Body of pancreas (tissue), 4 donors: ENCODE data around the gene SPX. TPM values are rescaled to one million over a fixed set of nuclear protein-coding genes. Genes with fewer than 3 reads are reported as not detected.

ENCODE experiments used
- ATAC-seq: fragments of 150-250 bp; one replicate; pipeline ENCODE4 v1.9.1; 2016
- DNase-seq, 4 donors: peaks; one replicate each; pipeline ENCODE4 v3.0.0-alpha.2; 2019
- H3K27ac ChIP-seq, 4 donors: fragments of 200-600 bp; sonication (generic); 1 replicate in 3 of 4; 2 replicates in 1 of 4; pipeline versions ENCODE4 v1.5.1 to v1.6.1; 2016 to 2019; ENCODE audit warnings: mild to moderate bottlenecking in 1 of 4, mixed read lengths in 1 of 4, moderate library complexity in 1 of 4
- H3K27me3 ChIP-seq, 2 donors: fragments of 200-600 bp; sonication (generic); one replicate each; pipeline ENCODE4 v1.6.0; 2016; ENCODE audit warnings: mild to moderate bottlenecking in 1 of 2
- H3K36me3 ChIP-seq, 2 donors: fragments of 200-600 bp; sonication (generic); replicated peaks in 1 of 2; 2 replicates each; pipeline ENCODE4 v1.5.1; 2016; ENCODE audit warnings: low read depth in 2 of 2; ENCODE audit not compliant: insufficient read depth in 1 of 2
- H3K4me1 ChIP-seq: fragments of 200-600 bp; sonication (generic); one replicate; pipeline ENCODE4 v1.6.0; 2016
- H3K4me3 ChIP-seq, 2 donors: fragments of 200-600 bp; sonication (generic); 1 replicate in 1 of 2; 2 replicates in 1 of 2; pipeline ENCODE4 v1.5.1; 2016 to 2019
- H3K9me3 ChIP-seq, 3 donors: fragments of 200-600 bp; sonication (generic); 1 replicate in 2 of 3; 2 replicates in 1 of 3; pipeline ENCODE4 v1.5.1; 2016
- POLR2A ChIP-seq, 3 donors: fragments of 450-650 bp; IDR thresholded peaks; one replicate each; pipeline ENCODE4 v1.6.1; 2016; ENCODE audit warnings: antibody characterized with exemption in 3 of 3, mild to moderate bottlenecking in 2 of 3
- WGBS, 2 donors: methylation state at CpG; one replicate each; pipeline ENCODE4 v1.1.5; 2017; 5-methylcytosine and 5-hydroxymethylcytosine counted together
- intact Hi-C: fragments of 100-400 bp; cut with DNase I; formaldehyde crosslinking; loops from one replicate; pipeline ENCODE4 v1.15.1; 2023
- total RNA-seq, 2 donors: library from RNA; depleted of rRNA; stranded (reverse); fragments of >200 nt; gene quantifications; one replicate each; pipeline ENCODE4 v1.1.0, GENCODE V29; 2016
- TF ChIP-seq, protein P1 (sequence below), 7 experiments: fragments of 450-650 bp in 4 of 7; fragments of 200-600 bp in 3 of 7; sonication (generic) in 3 of 7; IDR thresholded peaks; one replicate each; pipeline ENCODE4 v1.5.1; 2016 to 2019; ENCODE audit warnings: antibody characterized with exemption in 7 of 7

The SPX gene
- total RNA-seq, 2 donors from 2014 or later, result 18.5 to 49.5 TPM

DNA sequence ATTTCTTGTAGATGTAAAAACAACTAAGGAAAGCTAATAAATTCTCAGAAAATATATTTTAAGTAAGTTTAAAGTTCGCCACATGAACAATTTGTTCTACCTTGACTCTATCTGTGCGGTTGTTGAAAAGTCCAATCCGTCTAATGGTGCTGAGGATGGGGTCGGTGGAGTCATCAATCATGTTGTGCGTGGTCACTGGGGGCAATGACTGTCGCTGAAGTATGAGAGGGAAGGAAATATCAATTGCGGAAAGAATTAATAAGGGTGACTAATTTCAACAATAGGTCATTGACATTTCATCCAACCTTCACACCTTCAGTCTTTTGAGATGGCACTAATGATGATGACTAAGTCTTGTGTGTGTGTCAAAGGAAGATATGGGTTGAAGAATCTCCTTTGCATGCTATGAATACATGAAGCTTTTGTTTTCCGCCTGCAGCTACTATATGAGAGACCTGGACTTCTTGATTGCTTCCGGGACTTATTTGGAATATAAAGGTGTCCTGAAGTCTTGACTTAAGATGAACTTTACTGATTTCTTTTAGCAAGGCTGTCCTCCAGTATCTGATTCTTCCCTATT is 32.1 kb downstream of the SPX start:
- no peak for DNase-seq
- intact Hi-C loops, result no loop called here
- TF ChIP-seq, protein P1, sequence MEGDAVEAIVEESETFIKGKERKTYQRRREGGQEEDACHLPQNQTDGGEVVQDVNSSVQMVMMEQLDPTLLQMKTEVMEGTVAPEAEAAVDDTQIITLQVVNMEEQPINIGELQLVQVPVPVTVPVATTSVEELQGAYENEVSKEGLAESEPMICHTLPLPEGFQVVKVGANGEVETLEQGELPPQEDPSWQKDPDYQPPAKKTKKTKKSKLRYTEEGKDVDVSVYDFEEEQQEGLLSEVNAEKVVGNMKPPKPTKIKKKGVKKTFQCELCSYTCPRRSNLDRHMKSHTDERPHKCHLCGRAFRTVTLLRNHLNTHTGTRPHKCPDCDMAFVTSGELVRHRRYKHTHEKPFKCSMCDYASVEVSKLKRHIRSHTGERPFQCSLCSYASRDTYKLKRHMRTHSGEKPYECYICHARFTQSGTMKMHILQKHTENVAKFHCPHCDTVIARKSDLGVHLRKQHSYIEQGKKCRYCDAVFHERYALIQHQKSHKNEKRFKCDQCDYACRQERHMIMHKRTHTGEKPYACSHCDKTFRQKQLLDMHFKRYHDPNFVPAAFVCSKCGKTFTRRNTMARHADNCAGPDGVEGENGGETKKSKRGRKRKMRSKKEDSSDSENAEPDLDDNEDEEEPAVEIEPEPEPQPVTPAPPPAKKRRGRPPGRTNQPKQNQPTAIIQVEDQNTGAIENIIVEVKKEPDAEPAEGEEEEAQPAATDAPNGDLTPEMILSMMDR (IDR thresholded peaks at IDR 0.05), result no peak
- peaks cover 25% of the 10 kb centered on the region for H3K4me1 ChIP-seq
- no peaks in the 10 kb centered on the region for H3K27me3 ChIP-seq
- H3K27ac ChIP-seq, result no peak overlapping the region
- H3K4me3 ChIP-seq, result no peak overlapping the region
- no peaks in the 10 kb centered on the region for H3K9me3 ChIP-seq
- H3K36me3 ChIP-seq, result no peaks in the 10 kb centered on the region
- no peak for ATAC-seq
- WGBS, 2 donors, result 80 to 89% methylated on average over 9 of the region's 9 CpGs

DNA sequence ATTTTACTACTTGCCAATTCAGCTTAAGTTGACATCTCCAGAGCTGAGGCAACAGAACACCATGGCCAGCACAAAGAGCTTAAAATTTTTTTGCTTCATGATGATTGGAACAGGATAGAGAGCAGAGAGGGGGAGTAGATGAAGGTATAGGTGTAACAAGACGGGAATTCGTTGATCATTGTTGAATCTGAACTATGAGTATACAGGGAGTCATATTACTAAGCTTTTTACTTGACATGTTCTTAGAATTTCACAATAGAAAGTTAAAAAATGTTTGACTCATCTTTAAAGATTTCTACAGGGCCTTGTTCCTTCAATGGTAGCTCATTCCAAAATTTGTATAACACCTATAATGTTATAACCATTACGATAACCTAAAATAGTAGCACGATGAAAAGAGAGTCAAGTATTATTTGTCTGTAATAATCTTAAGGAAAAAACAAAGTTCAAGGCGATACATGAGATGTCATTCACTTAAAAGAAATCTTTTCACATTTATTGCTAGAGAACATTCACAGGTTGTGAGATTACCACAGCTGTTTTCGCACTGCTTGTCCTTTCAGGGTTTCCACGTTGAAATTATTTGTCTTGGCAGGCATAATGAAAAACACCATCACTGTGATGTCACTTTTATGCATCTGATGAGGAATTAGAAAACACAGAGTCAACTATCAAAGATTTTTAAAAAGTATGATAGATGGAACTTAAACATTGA is 33.9 kb downstream of the SPX start:
- TF ChIP-seq, protein P1 (IDR thresholded peaks at IDR 0.05), result no peak
- no peak for TF ChIP-seq POLR2A (IDR thresholded peaks at IDR 0.05)
- Histone ChIP-seq H3K27me3 (no peaks in the 10 kb centered on the region), H3K4me1 (peaks cover 28% of the 10 kb centered on the region), H3K36me3 (no peaks in the 10 kb centered on the region), H3K4me3 (no peak overlapping the region), H3K27ac (peak overlapping the region; percentile 34 to 80 (median 56)), H3K9me3 (no peaks in the 10 kb centered on the region)
- peak; percentile 37 to 69 (median 60) for DNase-seq
- 32 to 34% methylated on average over 7 of the region's 7 CpGs for WGBS, 2 donors
- ATAC-seq, result peak; percentile 95
- intact Hi-C loops, result no loop called here

DNA sequence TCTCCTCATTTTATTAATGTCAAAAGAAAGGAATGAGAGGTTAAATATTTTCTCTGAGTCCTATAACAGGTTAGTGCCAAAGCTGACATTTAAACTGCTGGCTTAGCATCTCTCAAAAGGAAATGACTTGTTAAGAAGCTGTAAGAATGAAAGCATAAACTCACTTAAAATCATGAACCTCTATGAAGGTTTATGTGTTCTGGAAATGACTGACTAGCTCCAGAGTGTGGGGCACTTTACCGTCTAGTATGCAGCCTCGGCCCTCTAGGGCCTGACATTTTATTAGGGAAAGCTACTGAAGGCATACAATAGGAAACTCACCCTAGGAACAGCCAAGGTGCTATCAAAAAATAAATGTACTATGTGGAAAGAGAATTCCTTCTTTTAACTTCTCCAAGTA is 35.1 kb downstream of the SPX start:
- no peak for TF ChIP-seq POLR2A (IDR thresholded peaks at IDR 0.05)
- TF ChIP-seq, protein P1 (IDR thresholded peaks at IDR 0.05), result no peak
- ATAC-seq (no peak), DNase-seq (peak in 1 of 4 donors; percentile 15)
- H3K4me3 ChIP-seq, result no peak overlapping the region
- WGBS, 2 donors, result 15 to 17% methylated on average over 2 of the region's 2 CpGs
- peaks cover 34% of the 10 kb centered on the region for H3K4me1 ChIP-seq
- H3K27me3 ChIP-seq, result no peaks in the 10 kb centered on the region
- peak overlapping the region; percentile 7 to 69 (median 25) for H3K27ac ChIP-seq
- H3K9me3 ChIP-seq, result no peaks in the 10 kb centered on the region
- H3K36me3 ChIP-seq, result no peaks in the 10 kb centered on the region
- intact Hi-C loops, result no loop called here

DNA sequence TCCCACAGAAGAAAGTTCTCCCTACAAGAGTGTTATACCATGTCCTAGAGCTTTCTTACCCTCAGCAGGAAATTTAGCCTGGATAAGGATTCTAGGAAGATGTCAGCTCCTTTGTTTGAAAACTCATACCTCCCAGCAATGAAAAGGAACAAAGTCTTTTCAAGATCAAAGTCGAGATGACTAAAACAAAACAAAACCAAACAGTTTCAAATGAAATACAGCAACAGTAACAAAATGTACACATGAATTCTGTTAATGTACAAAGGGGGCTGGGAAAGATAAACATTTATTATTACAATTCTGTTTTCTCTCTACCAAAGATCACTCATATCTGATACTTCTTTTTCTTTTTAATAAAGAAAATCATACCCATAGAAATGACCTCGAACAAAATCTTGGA is 36.8 kb downstream of the SPX start:
- DNase-seq, result no peak
- TF ChIP-seq POLR2A (IDR thresholded peaks at IDR 0.05), result no peak
- TF ChIP-seq, protein P1 (IDR thresholded peaks at IDR 0.05), result no peak
- peak overlapping the region in 2 of 4 donors; percentile 0 to 24 for H3K27ac ChIP-seq
- 35 to 49% methylated on average over 2 of the region's 2 CpGs for WGBS, 2 donors
- no peak for ATAC-seq
- H3K36me3 ChIP-seq, result no peaks in the 10 kb centered on the region
- no peaks in the 10 kb centered on the region for H3K9me3 ChIP-seq
- H3K27me3 ChIP-seq, result no peaks in the 10 kb centered on the region
- intact Hi-C loops, result no loop called here
- peaks cover 41% of the 10 kb centered on the region for H3K4me1 ChIP-seq
- H3K4me3 ChIP-seq, result no peak overlapping the region
